A673 (cell line): ENCODE measurements around the gene TEX261. TPM values are rescaled to one million over a fixed set of nuclear protein-coding genes. Genes with fewer than 3 reads are reported as not detected.

Experiments
- BruUV-seq: library from RNA; stranded (reverse); fragments of 400-500 nt; replicated peaks from 2 replicates; lab custom pipeline; 2021; lab: Mats Ljungman, UMichigan
- CTCF ChIA-PET: fragments of 300-600 bp; sonication (Branson Sonifier 250); formaldehyde crosslinking; loops from one replicate; lab custom pipeline; 2022; ENCODE audit warnings: antibody characterized with exemption; lab: Charles Lee
- POLR2A ChIA-PET: fragments of 300-600 bp; sonication (Branson Sonifier 250); formaldehyde crosslinking; loops from one replicate; lab custom pipeline; 2022; ENCODE audit warnings: antibody characterized with exemption; ENCODE audit not compliant: low non-redundant PET; lab: Charles Lee
- DNase-seq: peaks from one replicate; pipeline ENCODE4 v3.0.0-alpha.2; 2015; ENCODE audit warnings: low spot score
- H3K27ac ChIP-seq: fragments of 200-600 bp; sonication (generic); 2 replicates; pipeline ENCODE4 v1.5.1; 2016; ENCODE audit warnings: mixed run types, low read depth, mild to moderate bottlenecking, mixed read lengths, antibody characterized with exemption, low read length; ENCODE audit not compliant: poor library complexity, severe bottlenecking
- H3K27me3 ChIP-seq: fragments of 200-600 bp; sonication (generic); replicated peaks from 2 replicates; pipeline ENCODE4 v1.6.1; 2017; ENCODE audit warnings: mixed run types, low read depth, mild to moderate bottlenecking, mixed read lengths, antibody characterized with exemption, low read length; ENCODE audit not compliant: insufficient read depth, poor library complexity
- H3K36me3 ChIP-seq: fragments of 200-600 bp; sonication (generic); 2 replicates; pipeline ENCODE4 v1.6.1; 2016; ENCODE audit warnings: mixed run types, mild to moderate bottlenecking, mixed read lengths, antibody characterized with exemption, low read length; ENCODE audit not compliant: insufficient read depth, poor library complexity, severe bottlenecking
- H3K4me1 ChIP-seq: fragments of 200-600 bp; sonication (generic); 2 replicates; pipeline ENCODE4 v1.6.1; 2017; ENCODE audit warnings: mixed run types, mild to moderate bottlenecking, mixed read lengths, antibody characterized with exemption, low read length; ENCODE audit not compliant: insufficient read depth, poor library complexity, severe bottlenecking
- H3K4me3 ChIP-seq: fragments of 200-600 bp; sonication (generic); 2 replicates; pipeline ENCODE4 v1.5.1; 2016; ENCODE audit warnings: low read depth, mixed run types, mild to moderate bottlenecking, mixed read lengths, low read length; ENCODE audit not compliant: poor library complexity, severe bottlenecking
- H3K9me3 ChIP-seq: fragments of 200-600 bp; sonication (generic); 2 replicates; pipeline ENCODE4 v1.6.1; 2016; ENCODE audit warnings: mixed run types, low read depth, mild to moderate bottlenecking, mixed read lengths, antibody characterized with exemption, low read length; ENCODE audit not compliant: poor library complexity, severe bottlenecking
- CTCF ChIP-seq: fragments of 300-800, 200-600 bp; sonication (generic); conservative IDR thresholded peaks from 2 replicates; pipeline ENCODE4 v1.5.1; 2017; ENCODE audit warnings: low read depth, mild to moderate bottlenecking, antibody characterized with exemption, low read length, moderate library complexity, mixed read lengths
- EZH2 ChIP-seq: fragments of 200-600 bp; sonication (generic); IDR thresholded peaks from 2 replicates; pipeline ENCODE4 v1.6.1; 2017; ENCODE audit warnings: borderline replicate concordance, low read depth, mild to moderate bottlenecking, mixed read lengths, antibody characterized with exemption, low read length; ENCODE audit not compliant: poor library complexity, severe bottlenecking
- intact Hi-C: fragments of 100-400 bp; cut with micrococcal nuclease; formaldehyde crosslinking; loops from one replicate; pipeline ENCODE4 v1.10.0; 2022; ENCODE audit not compliant: unreplicated experiment
- total RNA-seq: library from RNA; stranded (reverse); gene quantifications from 2 replicates; pipeline ENCODE4 v1.2.3, GENCODE V29; 2021

Gene TEX261
- total RNA-seq, 1 experiment from 2014 or later = 60.9 TPM

DNA sequence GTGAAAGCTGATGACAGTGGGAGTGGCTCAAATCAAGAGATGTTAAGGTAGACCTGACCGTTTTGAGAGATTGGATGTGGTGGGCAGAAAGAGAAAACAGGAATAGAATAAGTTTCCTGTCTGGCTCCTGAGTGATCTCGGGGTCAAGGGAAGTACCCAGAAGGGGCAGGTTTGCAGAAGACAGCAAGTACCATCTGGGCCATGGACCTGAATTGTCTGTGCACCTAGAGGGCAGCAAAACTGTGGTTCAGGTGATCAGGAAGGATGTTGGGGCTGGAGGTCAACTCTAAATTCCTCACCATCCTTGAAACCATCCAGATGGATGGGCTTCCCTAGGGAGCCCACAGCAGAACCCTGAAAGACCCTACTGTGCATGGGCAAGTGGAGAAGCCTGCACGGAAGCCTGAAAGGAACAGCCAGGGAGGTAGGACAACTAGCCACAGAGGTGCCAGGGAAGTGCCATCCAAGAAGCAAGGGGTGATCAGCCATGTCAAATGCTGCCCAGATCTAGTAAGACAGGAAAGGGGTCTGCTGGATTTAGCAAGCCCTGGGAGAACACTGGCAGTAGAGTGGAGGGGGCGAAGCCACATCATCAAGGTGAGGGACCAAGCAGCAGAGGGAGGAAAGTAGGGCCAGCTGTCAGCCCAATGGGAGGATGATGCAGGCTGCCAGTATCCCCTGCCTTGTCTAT is 8.0 kb downstream of the TEX261 start:
- H3K27me3 ChIP-seq = no peaks in the 10 kb centered on the region
- no peaks in the 10 kb centered on the region for H3K4me1 ChIP-seq
- POLR2A ChIA-PET = no interaction called here
- CTCF ChIA-PET = no interaction called here
- intact Hi-C loops = no loop called here
- no peak overlapping the region for H3K4me3 ChIP-seq
- no peak for TF ChIP-seq EZH2
- TF ChIP-seq CTCF = no peak
- no peak overlapping the region for H3K27ac ChIP-seq
- peaks cover 21% of the 10 kb centered on the region for H3K36me3 ChIP-seq
- no peaks in the 10 kb centered on the region for H3K9me3 ChIP-seq
- BruUV-seq = no TSS peak
- DNase-seq = no peak

DNA sequence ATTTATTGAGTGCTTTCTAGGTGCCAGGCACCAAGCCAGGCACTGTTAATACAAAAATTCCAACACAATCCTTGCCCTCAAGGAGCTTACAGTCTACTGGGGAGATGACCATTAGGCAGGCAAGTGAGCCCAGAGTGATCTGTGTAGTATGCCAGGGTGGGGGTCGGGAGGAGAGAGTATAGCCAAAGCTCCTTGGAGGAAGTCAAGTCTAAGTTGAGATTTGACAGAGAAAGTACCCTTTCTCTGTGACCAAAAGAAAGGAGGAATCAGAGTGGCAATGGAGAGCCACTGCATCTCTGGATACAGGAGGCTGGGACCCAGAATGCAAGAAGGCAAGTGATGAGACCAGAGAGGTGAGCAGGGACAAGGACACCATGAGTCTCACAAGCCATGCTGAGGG is 8.7 kb downstream of the TEX261 start:
- Histone ChIP-seq H3K27ac (no peak overlapping the region), H3K4me1 (no peaks in the 10 kb centered on the region), H3K4me3 (no peak overlapping the region), H3K9me3 (no peaks in the 10 kb centered on the region), H3K36me3 (peaks cover 21% of the 10 kb centered on the region), H3K27me3 (no peaks in the 10 kb centered on the region)
- CTCF ChIA-PET = no interaction called here
- intact Hi-C loops = no loop called here
- no TSS peak for BruUV-seq
- POLR2A ChIA-PET = no interaction called here
- TF ChIP-seq CTCF (no peak), EZH2 (no peak)
- DNase-seq = no peak

- no peak for DNase-seq
- ChIA-PET CTCF (interaction anchor here (1.0 to 1.1 kb wide), 2 partner anchors 8 to 37 kb away, joined by 3 to 5 read pairs; no protein-coding TSS in a partner anchor), POLR2A (no interaction called here)
- no TSS peak for BruUV-seq
- Histone ChIP-seq H3K27me3 (no peaks in the 10 kb centered on the region), H3K4me3 (no peak overlapping the region), H3K9me3 (no peaks in the 10 kb centered on the region), H3K4me1 (no peaks in the 10 kb centered on the region), H3K27ac (no peak overlapping the region), H3K36me3 (peaks cover 21% of the 10 kb centered on the region)
- TF ChIP-seq EZH2 (no peak), CTCF (no peak)
- intact Hi-C loops = no loop called here
Measured at GRCh38 chr2:70985283-70985688, 9.4 kb downstream of the TEX261 start.
